T-helper 2 cell (primary cell): ENCODE results near the gene COL4A2.

Experiments used
- DNase-seq, 5 experiments: peaks; one replicate each; pipeline versions ENCODE4 v3.0.0 to v3.0.0-alpha.2; 2012 to 2022

COL4A2 gene

DNA sequence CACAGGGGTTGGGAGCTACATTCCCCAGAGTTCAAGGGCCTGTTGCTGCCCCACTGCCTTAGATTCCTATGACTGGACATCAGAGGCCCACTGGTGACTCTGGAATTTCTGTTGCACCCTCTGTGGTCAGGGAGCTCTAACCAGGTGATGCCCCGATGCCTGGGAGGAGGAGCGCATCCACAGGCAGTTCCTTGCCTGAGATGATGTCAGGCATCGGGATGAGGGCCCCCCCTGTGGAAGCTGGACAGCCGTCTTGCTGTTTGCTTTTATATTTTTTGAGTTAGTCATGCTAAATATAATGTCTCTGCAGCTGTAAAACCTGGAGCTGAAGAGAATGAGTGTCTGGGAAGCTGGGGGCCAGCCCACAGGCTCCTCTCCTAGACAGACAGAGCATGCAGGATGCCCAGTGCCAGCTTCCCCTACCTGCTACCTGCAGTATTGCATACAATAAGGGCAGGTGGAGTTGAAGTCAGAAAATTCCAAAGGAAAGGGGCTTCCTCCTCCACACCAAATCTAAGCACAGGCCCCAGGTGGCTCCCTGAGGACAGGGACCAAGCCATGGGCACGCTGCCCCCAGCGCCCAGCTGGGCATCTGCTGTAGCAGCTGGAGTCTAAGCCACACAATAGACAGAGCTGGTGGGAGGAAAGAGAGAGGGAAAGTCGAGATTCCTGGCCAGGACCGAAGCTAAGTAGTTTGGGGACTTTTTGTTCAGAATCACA is 16.2 kb downstream of the COL4A2 start:
- DNase-seq, result no peak

DNA sequence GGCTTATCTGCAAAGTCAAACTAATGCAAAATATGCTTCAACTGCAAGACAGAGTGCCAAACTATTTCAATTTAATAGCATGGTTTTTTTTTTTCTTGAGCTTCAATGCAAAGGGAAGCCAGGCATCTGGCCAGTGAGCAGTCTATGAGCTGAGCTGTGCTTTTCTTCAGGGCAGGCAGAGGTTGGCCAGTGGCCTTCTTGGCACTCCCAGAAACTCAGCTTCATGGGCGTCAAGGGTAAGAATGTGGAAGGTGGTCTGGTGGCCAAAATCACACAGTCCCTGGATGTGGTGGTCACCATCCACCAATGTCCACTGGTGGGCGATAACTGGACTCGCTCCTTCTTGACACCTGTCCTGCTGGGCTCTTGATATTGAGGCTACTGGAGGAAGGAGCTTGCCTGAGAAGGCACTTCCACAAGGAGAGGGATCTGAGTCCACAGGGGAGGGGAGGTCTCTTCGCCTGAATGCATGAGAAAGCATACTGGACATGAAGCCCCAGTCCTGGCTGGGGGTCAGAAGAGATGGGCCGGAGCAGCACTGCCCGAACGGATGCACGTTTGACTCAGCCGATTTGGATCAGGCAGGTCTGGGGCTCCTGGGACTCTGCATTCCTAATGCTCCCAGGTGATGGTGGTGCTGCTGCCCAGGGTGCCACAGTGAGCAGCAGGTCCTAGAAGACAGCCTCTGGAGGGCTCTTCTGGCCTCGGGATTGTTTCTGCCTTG is 17.1 kb downstream of the COL4A2 start:
- DNase-seq, result no peak

DNA sequence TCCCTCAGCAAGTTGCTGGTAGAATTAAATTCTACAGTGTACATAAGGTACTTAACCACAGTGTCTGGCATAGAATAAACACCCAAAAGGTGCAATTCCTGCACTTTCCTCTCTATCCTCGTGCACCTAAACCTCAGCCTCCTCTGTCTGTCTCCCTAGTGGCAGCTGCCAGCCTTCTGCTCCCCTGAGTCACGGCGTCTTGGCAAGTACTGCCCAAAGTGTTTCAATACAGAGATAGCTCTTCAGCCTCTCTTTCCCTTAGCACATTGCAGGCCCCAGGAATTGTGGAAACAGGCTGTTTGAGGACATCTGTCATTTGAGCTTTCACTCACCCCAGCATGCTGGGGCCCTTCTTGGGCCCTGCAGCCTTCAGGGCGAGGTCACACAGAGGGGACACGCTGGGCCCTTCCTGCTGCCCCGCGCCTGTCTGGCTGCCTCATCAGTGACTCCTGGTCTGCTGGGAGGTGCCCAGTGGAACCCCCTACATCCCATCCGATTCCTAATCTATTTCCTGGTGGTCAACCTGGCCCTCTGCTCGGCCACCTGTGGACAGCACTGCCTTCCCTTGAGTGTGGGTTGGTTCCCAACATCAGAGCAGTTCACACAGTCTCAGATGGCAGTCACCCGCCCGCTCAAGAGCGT is 19.3 kb downstream of the COL4A2 start:
- no peak for DNase-seq

DNA sequence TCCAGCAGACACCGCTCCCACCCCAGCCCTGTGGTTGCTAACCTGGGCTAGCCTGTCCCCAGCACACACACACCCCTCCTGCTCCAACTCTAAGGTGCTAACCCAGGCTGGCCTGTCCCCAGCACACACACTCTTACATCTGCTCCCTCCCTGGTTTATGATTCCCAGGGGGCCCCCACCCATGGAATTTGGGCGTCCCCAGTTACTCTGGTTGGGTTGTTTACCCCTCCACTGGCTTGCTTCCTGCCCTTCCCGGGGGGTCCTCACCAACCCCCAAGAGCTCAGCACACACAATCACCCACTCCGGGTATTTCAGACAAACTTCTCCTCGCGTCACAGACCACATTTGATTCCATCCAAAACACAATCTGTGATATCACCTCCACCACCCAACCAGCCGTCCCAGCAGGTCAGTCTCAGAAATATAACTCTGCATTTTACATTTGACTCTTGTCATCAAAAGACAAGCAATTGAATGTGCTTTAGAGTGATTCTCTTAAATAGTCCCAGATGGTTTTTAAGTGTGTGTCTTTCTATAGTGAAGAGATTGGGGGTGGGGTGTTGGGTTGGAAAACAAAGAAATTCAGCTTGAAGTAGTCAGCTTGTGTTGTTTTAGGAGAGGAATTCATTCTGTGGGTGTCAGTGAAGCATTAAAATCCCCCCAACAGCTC is 20.1 kb downstream of the COL4A2 start:
- DNase-seq, result no peak

DNA sequence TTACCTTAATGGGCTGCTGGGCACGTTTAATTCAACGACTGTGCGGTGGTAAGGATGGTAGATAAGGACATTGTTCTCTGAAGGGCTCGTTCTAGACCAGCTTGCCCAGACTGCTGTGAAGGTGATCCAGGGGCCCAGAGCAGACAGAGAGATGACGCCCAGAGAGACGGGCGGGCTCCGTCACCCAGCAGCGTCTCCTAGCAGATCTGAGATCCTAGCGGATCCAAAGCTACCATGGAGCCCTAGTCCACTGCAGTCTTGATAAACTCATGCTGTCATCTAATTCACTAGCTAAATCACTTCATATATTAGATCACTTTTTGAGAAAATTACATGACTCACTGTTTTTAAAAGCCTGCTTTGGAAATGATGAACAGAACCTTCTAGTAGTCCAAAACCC is 21.5 kb downstream of the COL4A2 start:
- DNase-seq, result no peak

DNA sequence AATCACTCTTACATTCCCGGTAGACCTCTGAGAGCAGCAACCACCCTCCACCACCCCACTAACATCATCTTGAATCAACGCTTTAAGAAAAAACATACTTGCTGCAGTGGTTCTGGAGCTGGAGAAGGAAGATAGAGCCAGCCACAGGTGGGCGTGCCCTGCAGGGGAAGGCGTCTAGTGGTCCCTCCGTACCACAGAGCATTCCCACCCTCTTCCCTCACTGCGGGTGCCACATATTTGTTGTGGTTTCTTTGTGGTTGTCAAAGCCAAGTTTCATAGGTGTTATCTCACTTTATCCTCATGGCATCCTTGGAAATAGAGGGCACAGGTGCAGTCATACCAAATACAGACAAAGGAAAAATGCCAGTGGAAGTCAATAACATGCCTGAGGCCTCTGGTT is 22.2 kb downstream of the COL4A2 start:
- DNase-seq, result no peak

DNA sequence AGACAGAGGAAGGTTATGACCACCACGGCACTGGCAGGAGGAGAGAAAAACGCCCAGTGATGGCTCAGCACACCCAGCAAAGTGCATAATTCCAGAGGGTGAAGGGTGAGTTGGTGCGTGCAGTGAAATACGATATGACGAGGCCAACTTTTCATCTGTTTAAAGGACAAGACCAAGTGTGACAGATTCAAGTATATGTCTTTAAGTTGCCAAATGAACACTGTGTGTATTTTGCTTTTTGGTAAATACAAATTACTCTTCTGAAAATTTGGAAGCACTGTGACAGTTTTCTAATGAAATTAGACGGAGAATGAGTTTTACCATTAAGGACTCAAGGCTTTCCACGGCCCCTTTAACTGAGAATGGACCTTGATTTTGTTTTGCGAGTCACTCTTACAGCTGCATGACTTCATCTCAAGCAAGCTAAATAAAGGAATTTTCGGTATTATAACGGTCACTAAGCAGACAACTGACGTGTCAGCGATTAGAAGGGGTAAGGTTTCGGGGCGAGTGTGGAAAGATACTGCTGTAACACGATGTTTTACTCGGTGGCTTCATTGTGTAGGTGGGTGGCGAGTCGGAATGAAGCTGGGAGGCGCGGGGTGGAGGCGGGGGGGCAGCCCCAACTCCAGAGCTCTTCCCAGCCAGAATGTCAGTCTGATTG is 22.8 kb downstream of the COL4A2 start:
- no peak for DNase-seq

DNA sequence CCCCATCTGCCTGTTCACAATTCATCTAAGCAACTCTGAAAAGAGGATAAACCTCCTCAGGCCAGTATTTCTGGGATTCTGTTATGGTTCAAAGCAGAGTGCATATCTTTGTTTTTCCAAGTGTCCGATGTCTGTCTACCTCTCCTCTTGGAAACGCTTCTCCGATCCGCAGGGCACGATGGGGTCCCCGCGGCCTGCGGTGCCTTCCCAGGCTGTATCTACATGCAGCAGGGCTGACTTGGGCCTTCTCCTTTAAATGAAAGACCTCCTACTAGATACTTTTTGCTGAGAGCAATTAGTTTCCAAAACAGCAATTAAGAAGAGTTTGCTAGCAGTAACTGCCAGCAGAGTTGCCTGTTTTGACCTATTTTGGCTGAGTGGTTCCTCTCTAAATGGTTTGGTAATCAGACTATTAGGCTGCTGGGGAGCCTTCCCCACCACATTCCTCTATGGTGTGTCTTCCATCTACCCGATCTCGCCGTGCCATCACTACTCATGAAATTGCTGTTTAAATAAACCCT is 23.5 kb downstream of the COL4A2 start:
- DNase-seq, result no peak

DNA sequence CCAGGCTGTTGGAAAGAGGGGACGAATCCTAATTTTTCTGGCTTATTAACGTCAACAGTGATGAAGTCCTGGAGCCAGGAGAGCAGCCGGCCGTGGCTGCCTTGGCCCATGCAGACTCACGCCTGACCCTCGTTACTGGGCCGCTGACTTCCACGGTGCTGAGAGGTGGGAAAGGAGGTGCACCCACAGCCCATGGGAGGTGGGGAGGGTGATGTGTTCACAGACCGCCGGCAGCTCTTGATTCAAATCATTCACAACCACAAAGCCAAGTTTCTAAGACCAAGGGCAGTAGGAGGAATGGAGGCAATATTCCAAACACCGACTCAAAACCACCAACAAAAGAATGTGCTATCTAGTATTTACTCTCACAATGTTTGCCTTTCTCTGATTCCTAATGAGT is 24.3 kb downstream of the COL4A2 start:
- no peak for DNase-seq

DNA sequence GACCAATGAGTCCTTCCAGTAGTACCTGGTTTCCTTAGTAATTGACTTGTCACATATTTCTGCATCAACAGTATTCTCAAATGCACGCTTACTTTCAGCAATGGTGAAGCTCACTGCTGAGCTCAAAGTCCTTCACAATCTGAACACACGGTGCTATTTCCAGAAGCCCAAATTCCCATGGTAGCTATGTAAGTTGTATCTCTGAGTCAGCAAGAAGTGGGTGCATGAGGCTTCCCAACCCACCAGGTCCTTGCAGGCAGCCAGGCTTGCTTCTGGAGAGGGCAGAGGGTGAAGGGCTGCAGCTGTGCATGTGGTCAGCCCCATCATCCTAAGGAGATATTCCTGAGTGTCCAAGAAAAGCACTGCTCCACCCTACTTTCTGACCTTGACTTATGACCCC is 25.7 kb downstream of the COL4A2 start:
- no peak for DNase-seq

DNA sequence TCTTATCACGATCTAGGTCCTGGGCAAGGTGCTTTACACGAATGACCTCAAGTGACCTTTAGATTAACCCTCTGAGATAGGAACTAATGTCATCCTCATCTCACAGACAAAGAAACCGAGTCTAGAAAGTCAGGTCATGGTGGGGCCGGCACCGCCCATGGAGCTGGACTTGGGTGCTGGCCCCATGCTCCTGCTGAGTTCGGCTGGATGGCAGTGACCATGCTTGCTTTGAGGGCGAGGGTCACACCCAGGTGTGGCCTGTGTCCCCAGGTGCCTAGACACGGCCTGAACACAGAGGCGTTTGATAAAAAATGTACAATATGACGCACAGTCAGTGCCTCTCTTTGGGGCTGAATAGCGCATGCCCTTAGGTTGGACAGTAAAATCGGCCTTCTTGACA is 26.8 kb downstream of the COL4A2 start:
- DNase-seq, result no peak

DNA sequence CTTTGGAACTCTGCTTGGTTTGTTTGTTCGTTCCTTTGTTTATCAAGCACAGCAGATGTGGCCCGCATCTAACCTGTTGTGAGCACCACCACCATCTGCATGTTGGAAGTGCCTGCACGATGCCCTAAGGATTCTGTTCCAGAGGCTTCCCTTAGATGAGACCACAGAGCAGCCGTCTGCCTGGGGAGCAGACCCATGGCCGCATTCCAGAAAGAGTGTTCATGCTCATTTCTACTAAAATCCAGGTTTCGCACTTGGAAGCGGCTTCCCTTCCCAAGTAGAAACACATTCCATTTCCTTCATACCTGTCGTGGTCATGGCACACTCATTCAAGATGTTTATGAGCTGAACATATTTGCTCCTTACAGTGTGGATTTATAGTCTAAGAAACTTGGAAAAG is 27.2 kb downstream of the COL4A2 start:
- DNase-seq, result no peak

DNA sequence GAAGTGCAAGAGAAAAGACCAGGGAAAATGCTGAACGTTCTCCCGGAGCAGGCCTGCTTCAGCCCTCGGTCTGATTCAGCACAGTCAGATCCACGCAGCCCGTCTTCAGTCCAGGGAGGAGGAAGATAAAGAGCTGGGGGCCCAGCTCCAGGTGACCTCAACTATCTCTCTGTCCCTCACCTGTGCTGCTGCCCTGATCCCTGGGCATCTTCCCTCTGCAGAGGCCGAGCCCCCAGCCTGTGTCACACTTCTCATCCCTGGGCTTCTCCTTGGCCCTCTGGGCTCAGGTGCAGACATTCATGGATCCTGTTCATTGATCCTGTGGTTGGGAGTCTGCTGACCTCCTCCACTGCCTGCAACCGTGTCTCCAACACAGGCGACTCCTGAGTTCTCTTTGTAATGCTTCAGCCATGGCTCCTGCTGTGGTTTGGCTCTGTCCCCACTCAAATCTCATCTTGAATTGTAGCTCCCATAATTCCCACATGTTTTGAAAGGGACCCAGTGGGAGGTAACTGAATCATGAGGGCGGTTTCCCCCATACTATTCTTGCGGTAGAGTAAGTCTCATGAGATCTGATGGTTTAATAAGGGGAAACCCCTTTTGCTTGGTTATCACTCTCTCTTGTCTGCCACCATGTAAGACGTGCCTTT is 27.9 kb downstream of the COL4A2 start:
- no peak for DNase-seq

DNA sequence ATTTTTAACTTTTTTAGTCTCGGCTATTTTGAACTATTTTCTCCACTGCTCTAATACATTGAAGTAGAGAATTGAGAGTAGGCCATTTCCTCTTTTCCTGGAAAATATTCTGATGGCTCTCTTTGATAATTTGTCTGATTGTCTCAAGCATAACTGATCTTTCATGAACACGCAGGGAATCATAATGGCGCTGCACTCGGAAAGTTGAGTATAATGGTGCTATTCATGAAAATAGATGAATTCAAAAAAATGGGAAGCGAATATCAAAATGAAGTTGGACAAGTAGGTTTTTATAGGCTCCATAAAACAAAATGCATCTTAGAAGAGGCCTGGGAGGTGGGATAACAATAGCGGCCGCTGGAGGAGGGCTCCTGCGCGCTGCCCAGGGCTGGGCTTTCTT is 29.0 kb downstream of the COL4A2 start:
- DNase-seq, result no peak

DNA sequence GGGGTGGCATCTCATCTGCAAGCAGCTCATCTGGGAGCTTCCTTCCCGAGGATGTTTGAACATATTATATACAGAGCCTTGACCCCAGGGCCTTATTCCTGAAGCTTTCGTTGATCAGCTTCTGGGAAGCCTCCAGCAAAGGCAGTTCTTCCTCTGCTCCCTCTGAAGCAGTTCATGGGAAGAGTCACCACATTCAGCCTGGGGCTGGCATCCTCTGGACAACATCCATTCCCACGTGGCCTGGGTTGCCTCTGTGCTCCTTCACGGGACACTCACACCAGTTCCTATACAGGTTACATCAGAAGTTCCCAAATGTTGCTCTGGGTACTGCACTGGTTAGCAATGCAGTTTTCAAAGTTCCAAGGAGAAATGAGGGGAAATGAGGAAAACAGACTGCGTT is 29.6 kb downstream of the COL4A2 start:
- no peak for DNase-seq

DNA sequence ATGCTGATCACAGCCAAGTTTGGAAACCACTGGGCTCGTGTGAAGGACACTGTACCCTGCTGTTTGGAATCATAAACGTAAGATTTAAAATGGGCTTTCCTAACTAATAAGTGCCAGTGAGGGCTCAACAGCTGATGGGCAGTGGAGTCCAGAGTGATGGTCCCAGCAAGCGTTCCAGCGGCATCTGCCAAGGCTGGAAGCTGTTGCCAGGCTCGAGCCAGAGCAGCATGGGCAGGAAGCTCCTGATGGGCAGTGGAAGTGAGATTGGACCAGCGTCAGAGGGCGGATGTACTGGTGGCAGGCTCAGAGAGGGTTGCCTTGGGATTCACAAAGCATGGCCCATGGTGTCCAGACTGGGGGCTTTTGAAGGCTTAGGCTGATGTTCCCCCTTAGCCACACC is 30.2 kb downstream of the COL4A2 start:
- DNase-seq, result no peak

DNA sequence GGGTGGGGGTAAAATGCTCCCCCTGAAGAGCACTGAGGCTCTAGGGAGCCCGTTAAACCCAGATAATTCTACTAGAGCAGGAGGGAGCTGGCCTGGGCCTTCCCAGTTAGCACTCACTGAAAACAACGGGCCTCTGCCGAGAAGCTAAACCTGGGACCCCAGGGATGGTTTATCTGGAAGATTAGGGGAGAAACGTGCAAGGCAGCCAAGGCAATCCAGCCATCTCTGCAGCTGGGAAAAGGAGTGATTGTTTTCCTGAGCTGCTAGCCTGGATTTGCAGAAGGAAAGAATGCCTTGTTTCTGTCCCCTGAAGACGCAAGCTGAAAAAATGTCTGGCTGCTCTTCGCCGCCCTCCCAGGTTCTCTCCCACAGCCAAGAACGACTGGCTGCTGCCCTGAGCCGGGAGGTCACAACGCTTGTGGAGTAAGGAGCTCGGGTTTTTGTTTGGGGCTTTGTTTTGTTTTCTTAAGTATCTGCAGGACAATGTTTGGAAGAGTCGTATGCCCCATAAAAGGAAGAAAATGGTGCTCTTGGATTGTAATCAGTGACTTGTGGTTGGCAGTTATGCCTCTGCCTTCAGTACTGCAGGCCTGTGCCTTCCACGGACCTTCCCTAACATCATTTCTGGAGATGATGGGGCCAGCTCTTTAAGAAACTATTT is 31.5 kb downstream of the COL4A2 start:
- DNase-seq, result peak in 1 of 5 experiments; percentile 55

DNA sequence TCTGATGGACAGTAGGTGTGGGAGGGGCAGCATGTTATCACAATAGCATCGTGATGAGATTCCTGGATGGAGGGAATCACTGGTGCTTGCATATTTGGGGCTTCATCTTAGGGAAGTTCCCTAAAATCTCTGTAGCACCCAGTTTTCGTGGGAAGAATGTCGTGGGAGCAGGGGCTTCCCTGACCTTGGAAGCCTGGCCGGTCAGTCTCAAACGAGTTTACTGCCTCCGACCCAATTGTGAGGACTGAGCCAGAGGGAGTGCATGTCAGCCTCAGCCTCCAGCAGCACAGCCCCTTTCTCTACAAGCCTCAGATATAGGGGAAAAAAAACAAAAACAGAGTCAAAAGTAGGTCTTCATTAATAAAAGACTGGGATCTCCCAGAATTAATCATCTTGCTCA is 32.2 kb downstream of the COL4A2 start:
- no peak for DNase-seq

DNA sequence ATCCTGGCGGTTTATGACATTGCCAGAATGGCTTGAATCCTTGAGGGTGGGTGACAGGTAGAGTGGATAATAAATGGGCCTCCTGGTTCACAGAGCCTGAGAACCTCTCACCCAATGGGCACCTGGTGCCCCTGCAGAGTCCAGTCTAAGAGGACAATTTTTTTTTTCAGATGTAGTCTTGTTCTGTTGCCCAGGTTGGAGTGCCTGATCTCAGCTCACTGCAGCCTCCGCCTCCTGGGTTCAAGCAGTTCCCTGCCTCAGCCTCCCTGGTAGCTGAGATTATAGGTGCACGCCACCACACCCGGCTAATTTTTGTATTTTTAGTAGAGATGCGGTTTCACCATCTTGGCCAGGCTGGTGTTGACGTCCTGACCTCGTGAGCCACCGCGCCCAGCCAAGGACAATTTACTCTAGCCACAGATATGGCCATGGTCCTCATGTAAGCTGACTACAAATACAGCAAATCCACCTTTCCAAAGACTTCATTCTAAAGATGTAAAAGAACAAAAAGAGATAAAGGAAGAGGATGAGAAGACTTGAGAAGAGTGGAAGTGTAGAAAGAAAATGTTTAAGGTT is 33.0 kb downstream of the COL4A2 start:
- DNase-seq, result no peak

DNA sequence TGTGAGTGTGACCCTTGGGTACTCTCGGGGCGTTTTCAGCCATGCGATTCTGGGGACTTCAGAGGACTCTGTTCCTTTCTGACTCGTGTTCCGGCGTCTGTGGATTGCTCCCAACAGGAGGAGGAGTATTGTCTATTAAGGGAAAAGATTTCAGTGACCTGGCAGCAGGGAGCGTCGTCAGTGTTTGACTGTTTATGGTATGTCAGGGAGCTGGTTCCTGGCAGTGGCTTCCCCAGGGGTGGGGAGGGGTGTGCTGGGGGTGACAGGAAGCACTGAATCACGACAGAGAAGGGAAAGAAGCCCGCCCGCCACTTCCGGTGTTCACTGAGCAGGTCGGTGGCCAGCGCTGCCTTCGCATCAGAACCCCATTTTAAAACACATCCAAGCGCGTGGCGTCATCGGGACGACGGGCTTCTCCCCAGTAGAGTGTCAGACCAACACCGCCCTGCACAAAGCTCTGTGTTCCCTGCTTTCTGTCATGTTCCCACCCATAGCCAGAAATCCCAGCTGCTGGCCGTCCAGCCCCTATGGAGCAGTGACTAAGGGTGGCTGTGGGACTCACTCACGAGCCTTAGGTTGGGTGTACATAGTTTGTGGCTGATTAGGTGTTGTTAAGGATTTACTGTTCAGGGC is 33.8 kb downstream of the COL4A2 start:
- DNase-seq, result peak in 1 of 5 experiments; percentile 62
